ENCODE measurements around the gene PBXIP1. TPM values are rescaled to one million over a fixed set of nuclear protein-coding genes. Genes with fewer than 3 reads are reported as not detected.

The PBXIP1 gene
- total and polyA plus RNA-seq, 2 of the 13 experiments (the other 11 are each of a cell fraction or from before 2014, with no cell fraction given), result 16.3 to 31.9 TPM

GRCh38 chr1:154944401-154945159 lies 11.3 kb downstream of the PBXIP1 start:
- no TSS peak for BruUV-seq (replicated peaks)
- in situ Hi-C loops (cut with HindIII; ENCODE audit: extremely low pct_ligation_motif_present, low pct_unique_long_range_greater_than_20kb) (no loop called here), intact Hi-C loops (cut with micrococcal nuclease; ENCODE audit: unreplicated experiment) (loop anchor here (1.0 kb wide), 1 partner anchor 38 kb away; no protein-coding TSS in a partner anchor)
- 4% methylated on average over 6 of the region's 9 CpGs for WGBS (ENCODE audit: low lambda C conversion rate)
- ChIA-PET CTCF (ENCODE audit: low intra/inter-chr PET ratio, low total read pairs) (interaction anchor here (1.7 kb wide), 1 partner anchor 73 kb away, joined by 5 read pairs; no protein-coding TSS in a partner anchor), POLR2A (interaction anchor here (0.6 to 3.0 kb wide), 16 partner anchors 8 to 332 kb away, joined by 3 to 22 read pairs (median 4); partner anchors contain the start of genes ADAM15, EFNA4, PMVK and PYGO2)
- Histone ChIP-seq H3K36me3 (replicated peaks in 1 of 2; ENCODE audit: control insufficient read depth in 1 of 2, insufficient read depth in 2 of 2, low read length in 2 of 2) (peaks cover 0 to 2% of the 10 kb centered on the region in 2 experiments; a peak in 2 of 5 replicates), H3K9ac (ENCODE audit: insufficient read depth, low read depth, low read length) (peak overlapping the region; percentile 60), H3K79me2 (ENCODE audit: insufficient read depth, low read length) (no peaks in the 10 kb centered on the region), H3K27me3 (ENCODE audit: control insufficient read depth in 1 of 2, insufficient read depth in 2 of 2, low read length in 2 of 2) (no peaks in the 10 kb centered on the region), H3K9me3 (ENCODE audit: low read length) (no peaks in the 10 kb centered on the region), H3K4me3 (replicated peaks in 1 of 3; ENCODE audit: insufficient read depth in 1 of 3, low read depth in 2 of 3, low read length in 3 of 3) (peak overlapping the region in 1 of 3 experiments; percentile 27; a peak in 2 of 6 replicates), H3K4me1 (ENCODE audit: insufficient read depth, low read length) (peaks cover 64% of the 10 kb centered on the region), H3K27ac (ENCODE audit: extremely low read length, insufficient read depth, low read length) (peak overlapping the region; percentile 88), H2AFZ (ENCODE audit: low read length) (no peak overlapping the region), H3K4me2 (ENCODE audit: low read depth, low read length) (peak overlapping the region; percentile 56), H4K20me1 (ENCODE audit: insufficient read depth, low read length) (no peaks in the 10 kb centered on the region)
- peak; percentile 83 for ATAC-seq
- FAIRE-seq, result peak; percentile 99
- DNase-seq (ENCODE audit: low spot score), result peak; percentile 87
- TF ChIP-seq REXO4 (CRISPR knock-in tag; IDR thresholded peaks at IDR 0.05; ENCODE audit: borderline replicate concordance), result no peak
- TF ChIP-seq ZNF839 (CRISPR knock-in tag; IDR thresholded peaks at IDR 0.05; ENCODE audit: borderline replicate concordance), result no peak
- TF ChIP-seq FLYWCH1 (CRISPR knock-in tag; IDR thresholded peaks at IDR 0.05), result no peak
- TF ChIP-seq GATAD2A (CRISPR knock-in tag; IDR thresholded peaks at IDR 0.05), result peak; percentile 80
- TF ChIP-seq ZFAT (CRISPR knock-in tag; conservative IDR thresholded peaks at IDR 0.05), result no peak
- no peak; the same call in 1 of the 2 replicates for TF ChIP-seq ZNF775 (CRISPR knock-in tag; IDR thresholded peaks at IDR 0.05; ENCODE audit: borderline replicate concordance)
- TF ChIP-seq TAF15 (IDR thresholded peaks at IDR 0.05; ENCODE audit: low read depth, low read length, poor library complexity, severe bottlenecking), result no peak
- no peak for TF ChIP-seq NFIB (CRISPR knock-in tag; IDR thresholded peaks at IDR 0.05; ENCODE audit: borderline replicate concordance)
- no peak for TF ChIP-seq SYNCRIP (IDR thresholded peaks at IDR 0.05; ENCODE audit: insufficient read depth, low read depth, low read length)
- peak; percentile 70; the same call in 1 of the 2 replicates for TF ChIP-seq ZNF501 (CRISPR knock-in tag; IDR thresholded peaks at IDR 0.05)
- TF ChIP-seq TBX2 (CRISPR knock-in tag; IDR thresholded peaks at IDR 0.05; ENCODE audit: borderline replicate concordance), result peak; percentile 93
- TF ChIP-seq ZFP90 (CRISPR knock-in tag; IDR thresholded peaks at IDR 0.05; ENCODE audit: borderline replicate concordance), result no peak
- no peak; the same call in 1 of the 2 replicates for TF ChIP-seq ZFP36L1 (CRISPR knock-in tag; IDR thresholded peaks at IDR 0.05)
- no peak; the same call in 1 of the 2 replicates for TF ChIP-seq ZSCAN9 (CRISPR knock-in tag; IDR thresholded peaks at IDR 0.05; ENCODE audit: borderline replicate concordance)
- TF ChIP-seq SMARCE1 (IDR thresholded peaks at IDR 0.05; ENCODE audit: borderline replicate concordance), result no peak
- no peak for TF ChIP-seq ZBTB43 (CRISPR knock-in tag; conservative IDR thresholded peaks at IDR 0.05)
- no peak for TF ChIP-seq ZBTB39 (CRISPR knock-in tag; IDR thresholded peaks at IDR 0.05)
- no peak for TF ChIP-seq PCBP1 (IDR thresholded peaks at IDR 0.05; ENCODE audit: borderline replicate concordance, low read depth, low read length)
- no peak for TF ChIP-seq RFX1 (IDR thresholded peaks at IDR 0.05)
- 0 out of 2 replicates have a peak, but pooled peaks have one; percentile 25 for TF ChIP-seq ZNF850 (CRISPR knock-in tag; conservative IDR thresholded peaks at IDR 0.05)
- TF ChIP-seq ZNF44 (CRISPR knock-in tag; IDR thresholded peaks at IDR 0.05), result no peak; the same call in 1 of the 2 replicates
- TF ChIP-seq RBM22 (optimal IDR thresholded peaks at IDR 0.05; ENCODE audit: low read length), result no peak
